DOHH2 (cell line): Measurements from ENCODE around the gene ST3GAL3.

Experiments used
- EZH2phosphoT487 ChIP-seq: fragments of 200-600 bp; sonication (generic); IDR thresholded peaks from 2 replicates; pipeline ENCODE4 v1.6.1; 2017; ENCODE audit warnings: borderline replicate concordance, mild to moderate bottlenecking, antibody characterized with exemption, low read length, moderate library complexity, mixed read lengths
- TF ChIP-seq, protein P1 (sequence below): fragments of 200-600 bp; sonication (generic); IDR thresholded peaks from one replicate; pipeline ENCODE4 v1.5.1; 2014; ENCODE audit warnings: antibody characterized with exemption, mild to moderate bottlenecking, low read depth, low read length; ENCODE audit not compliant: poor library complexity, severe bottlenecking

DNA sequence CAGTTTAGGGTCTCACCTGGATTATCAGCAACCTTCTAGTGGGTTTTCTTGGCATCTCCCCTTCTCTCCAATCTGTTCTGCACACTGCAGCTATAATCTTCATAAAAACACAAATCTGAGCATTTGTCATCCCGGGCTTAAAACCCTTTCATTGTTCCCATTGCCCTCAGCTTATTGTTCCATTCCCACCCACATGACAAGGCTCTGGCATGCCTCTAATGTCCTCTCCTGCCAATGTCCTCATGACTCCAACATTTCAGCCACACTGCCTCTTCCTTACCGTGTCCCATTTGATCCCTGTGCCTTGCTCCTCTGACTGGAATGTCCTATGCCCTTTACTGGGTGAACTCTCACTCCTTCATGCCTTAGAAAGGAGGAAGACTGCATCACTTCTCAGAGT, 255.0 kb downstream of the ST3GAL3 start:
- TF ChIP-seq, protein P1, sequence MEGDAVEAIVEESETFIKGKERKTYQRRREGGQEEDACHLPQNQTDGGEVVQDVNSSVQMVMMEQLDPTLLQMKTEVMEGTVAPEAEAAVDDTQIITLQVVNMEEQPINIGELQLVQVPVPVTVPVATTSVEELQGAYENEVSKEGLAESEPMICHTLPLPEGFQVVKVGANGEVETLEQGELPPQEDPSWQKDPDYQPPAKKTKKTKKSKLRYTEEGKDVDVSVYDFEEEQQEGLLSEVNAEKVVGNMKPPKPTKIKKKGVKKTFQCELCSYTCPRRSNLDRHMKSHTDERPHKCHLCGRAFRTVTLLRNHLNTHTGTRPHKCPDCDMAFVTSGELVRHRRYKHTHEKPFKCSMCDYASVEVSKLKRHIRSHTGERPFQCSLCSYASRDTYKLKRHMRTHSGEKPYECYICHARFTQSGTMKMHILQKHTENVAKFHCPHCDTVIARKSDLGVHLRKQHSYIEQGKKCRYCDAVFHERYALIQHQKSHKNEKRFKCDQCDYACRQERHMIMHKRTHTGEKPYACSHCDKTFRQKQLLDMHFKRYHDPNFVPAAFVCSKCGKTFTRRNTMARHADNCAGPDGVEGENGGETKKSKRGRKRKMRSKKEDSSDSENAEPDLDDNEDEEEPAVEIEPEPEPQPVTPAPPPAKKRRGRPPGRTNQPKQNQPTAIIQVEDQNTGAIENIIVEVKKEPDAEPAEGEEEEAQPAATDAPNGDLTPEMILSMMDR: no peak
- no peak for TF ChIP-seq EZH2phosphoT487
